ENCODE results near the gene IP6K3.

The IP6K3 gene

DNA sequence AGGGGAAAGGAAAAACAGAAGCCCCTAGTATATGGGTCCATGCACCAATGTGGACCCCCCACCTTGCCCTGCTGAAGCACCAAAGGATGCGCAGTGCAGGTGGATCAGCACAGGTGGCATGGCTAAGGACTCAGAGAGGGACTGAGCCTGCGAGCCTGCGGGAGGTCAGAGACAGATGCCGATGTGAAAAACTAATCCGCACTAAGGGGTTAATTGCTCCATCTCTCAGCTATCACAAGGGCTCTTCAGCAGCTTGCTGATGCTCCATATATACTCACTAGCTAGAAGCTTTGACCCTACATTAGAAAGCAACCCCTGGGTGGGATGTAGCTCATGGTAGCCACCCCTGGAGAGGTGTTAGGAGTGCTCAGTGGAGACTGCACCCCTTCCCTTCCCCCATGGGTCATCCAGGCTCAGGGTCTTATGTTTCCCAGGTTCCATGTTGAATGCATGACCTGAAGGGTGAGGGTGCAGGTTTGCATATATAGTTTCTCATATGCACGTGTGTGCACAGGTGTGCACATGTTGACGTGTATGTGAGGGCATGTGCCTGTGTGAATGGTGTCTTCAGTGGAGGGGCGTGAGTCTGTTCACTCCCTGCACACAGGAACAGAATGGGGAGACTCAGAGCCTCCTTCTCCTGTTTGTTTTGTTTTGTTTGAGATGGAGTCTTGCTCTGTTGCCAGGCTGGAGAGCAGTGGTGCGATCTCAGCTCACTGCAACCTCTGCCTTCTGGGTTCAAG is 13.4 kb upstream of the IP6K3 start:
- no peak for DNase-seq (ENCODE audit: low read depth, low spot score)

- DNase-seq (ENCODE audit: low read depth, low spot score): no peak
Measured at GRCh38 chr6:33758815-33759216, 12.1 kb upstream of the IP6K3 start.

- DNase-seq (ENCODE audit: low read depth, low spot score): no peak
Measured at GRCh38 chr6:33757906-33758305, 11.2 kb upstream of the IP6K3 start.

DNA sequence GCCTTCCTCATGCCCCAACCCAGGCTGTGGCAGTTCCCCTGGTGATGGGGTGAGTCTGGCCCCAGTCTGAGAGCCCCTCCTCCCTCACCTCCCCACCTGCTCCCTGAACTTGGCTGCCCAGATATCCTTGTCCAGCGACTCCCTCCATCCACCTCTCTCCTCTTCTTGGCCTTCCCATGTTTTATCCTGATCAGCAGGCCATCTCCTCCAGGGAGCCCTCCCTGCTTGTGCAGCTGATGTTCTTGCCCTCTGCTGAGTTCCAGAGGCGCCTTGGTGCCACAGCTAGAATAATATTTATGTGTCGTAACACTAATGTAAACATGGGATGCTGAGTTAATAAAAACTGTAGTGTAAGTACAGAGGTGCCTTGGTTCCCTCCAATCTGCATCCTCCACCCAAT is 10.4 kb upstream of the IP6K3 start:
- DNase-seq (ENCODE audit: low read depth, low spot score): no peak

DNA sequence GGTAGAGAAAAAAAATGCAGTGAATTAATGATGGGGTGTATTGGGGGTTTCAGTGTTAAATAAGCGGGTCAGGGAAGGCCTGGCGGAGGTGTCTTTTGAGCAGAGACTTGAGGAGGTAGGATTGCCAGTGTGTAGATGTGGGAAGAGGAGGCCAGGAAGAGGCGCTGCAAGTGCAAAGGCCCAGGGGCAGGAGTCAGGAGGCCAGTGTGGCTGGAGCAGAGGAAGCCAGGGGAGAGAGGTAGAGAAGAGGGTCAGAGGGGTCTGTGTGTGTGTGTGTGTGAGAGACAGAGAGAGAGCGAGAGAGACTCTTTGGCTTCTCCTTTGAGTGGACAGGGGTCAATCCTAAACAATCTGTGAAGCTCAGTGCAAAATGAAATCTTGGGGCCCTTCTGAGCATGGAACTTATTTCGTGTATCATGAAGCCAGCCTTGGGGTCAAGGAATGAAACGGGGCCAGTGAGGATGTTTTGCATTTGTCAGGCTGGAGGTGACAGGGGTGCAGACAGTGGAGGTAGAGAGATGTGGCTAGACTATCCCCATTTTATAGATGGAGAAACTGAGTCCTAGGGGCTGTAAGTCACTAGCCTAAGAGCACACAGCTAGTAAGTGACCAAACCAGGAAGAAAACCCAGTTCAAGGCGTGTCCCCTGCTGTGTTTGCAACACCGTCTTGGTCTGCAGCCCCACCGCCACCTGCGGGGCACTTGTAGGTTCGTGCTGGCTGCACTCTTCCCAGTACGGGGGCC is 9.7 kb upstream of the IP6K3 start:
- no peak for DNase-seq (ENCODE audit: low read depth, low spot score)

- no peak for DNase-seq (ENCODE audit: low read depth, low spot score)
Measured at GRCh38 chr6:33755070-33755869, 8.6 kb upstream of the IP6K3 start.

DNA sequence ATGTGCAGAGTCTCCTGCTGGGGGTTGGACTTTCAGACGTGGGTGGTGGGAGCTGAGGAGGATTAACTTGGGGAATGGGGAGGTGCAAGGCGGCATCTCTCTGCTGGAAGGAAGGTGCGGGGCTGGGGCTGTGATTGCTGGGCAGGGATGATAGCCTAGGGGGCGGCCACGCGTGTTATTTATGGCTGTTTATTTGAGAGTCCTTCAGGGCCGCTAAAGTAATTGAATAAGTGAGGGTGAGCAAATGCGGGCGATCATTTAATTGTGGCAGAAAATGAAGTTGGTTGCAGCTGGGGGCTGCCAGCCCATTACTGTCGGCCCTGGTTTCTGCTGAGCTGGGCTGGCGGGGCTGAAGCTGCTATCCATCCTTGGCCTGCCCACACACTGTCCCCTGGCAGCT is 7.5 kb upstream of the IP6K3 start:
- DNase-seq (ENCODE audit: low read depth, low spot score): no peak

DNA sequence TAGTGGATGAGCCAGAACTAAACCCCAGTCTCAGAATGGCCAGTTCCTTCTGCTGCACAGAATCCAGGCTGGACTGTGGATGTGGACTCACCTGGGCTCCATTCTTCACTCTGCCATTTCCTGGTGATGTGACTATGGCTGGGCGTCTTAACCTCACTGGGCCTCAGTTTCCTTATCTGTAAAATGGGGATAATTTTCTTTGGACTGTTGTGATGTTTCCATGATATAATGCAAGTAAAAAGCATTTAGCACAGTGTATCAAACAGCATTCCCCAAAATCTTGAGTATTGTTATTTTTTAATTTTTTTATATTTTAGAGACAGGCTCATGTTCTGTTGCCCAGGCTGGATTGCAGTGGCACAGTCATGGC is 5.9 kb upstream of the IP6K3 start:
- no peak for DNase-seq (ENCODE audit: low read depth, low spot score)

- DNase-seq (ENCODE audit: low read depth, low spot score): no peak
Measured at GRCh38 chr6:33751771-33752645, 5.3 kb upstream of the IP6K3 start.

- no peak for DNase-seq (ENCODE audit: low read depth, low spot score)
Measured at GRCh38 chr6:33750244-33750991, 3.7 kb upstream of the IP6K3 start.

- DNase-seq (ENCODE audit: low read depth, low spot score): no peak
Measured at GRCh38 chr6:33749401-33749800, 2.7 kb upstream of the IP6K3 start.

DNA sequence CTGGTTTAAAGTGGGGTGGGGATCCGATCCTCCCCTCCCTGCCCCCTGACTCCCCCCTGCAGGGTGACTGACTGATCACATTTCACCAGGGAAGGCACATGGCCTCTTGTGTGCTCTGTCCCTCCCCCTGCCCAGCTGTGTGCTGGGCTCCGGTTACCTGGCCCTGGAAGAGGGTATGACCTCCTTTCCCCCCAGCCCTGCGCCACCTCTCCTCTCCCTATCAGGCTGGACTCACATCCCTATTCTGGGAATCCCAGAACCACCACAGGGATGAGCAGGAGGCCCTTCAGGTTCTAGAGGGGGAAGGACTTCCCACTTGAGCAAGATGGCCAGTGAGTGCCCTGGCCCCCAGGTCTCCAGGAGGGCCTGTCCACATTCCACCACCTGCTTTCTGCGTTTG is 2.1 kb upstream of the IP6K3 start:
- DNase-seq (ENCODE audit: low read depth, low spot score): no peak

DNA sequence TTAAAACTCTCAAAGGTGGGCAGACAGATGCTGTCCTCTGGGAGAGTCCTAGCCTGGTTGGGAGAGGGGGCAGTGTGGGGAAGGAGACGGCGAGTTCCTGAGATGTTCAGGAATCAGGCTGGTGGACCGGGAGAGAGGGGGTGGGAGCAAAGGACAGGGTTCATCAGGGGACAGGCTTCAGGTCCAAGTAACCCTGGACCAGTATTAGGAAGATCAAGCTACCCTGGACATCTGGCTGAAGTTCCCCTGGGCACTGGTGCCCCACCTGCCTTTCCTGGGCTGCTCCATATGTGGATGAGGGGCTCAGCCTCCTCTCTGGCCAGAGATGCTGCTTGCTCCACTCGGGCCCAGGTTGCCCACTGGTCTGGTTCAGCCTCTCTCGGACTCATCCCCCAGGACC is 1.1 kb upstream of the IP6K3 start:
- no peak for DNase-seq (ENCODE audit: low read depth, low spot score)

GRCh38 chr6:33746036-33746600 is 587 bp downstream of the IP6K3 start:
- DNase-seq (ENCODE audit: low read depth, low spot score): no peak

DNA sequence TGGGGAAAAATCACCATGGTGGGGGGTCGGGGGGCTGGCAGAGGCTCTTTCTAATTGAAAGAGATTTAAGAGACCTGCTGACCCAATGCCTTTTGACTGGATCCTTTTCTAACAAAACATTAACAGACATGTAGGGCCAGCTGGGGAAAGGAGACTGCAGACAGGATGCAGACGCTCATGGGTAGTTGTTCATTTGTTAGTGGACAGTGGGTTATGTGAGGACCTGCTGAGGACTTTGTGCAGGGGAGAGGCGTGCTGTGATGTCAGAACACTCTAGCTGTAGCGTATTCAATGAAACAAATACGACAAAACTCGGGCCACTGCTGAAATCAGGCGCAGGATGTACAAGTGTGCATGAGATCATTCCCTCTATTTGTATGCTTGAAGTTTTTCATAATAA is 1.2 kb downstream of the IP6K3 start:
- no peak for DNase-seq (ENCODE audit: low read depth, low spot score)

- DNase-seq (ENCODE audit: low read depth, low spot score): no peak
Measured at GRCh38 chr6:33744895-33745546, 1.7 kb downstream of the IP6K3 start.

DNA sequence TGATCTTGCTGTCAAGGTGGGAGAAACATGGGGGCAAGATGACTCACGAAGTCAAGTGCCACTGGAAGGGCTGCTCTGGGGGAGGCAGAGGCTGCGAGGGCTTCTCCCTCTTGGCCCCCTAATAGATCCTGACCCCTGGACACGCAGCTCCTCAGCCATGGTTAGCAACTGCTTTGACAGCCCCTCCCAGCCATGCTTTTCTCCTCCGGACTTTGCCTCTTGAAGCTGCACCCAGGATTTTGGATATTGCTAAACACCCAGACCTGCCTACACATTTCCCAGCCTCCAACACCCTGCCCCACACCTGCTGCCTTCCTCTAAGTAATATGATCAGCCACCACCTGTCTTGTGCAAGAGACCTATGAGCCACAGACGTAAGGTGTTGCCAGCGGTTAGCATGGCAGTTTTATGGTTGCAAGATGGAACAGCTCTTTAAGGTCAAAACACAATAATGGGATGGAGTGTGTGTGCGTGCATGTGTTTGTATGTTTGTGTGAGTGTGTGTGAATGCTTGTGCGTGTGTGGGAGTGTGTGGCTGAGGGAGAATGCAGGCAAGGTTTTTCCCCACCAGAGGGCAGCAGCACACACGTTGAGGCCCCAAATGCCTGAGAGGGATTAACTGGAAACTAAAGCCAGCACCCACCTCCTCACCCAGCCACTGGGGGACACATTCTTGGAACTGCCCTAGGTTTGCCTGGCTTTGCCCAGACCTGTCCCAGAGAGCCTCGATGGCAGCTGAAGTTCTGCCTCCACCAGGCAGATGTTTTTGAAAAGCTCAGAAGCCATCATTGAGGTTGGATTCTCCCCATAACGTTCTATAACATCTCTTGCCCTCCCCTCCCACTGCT is 2.5 kb downstream of the IP6K3 start:
- peak; percentile 52 for DNase-seq (ENCODE audit: low read depth, low spot score)

GRCh38 chr6:33742837-33743236 is 3.9 kb downstream of the IP6K3 start:
- DNase-seq (ENCODE audit: low read depth, low spot score): no peak

DNA sequence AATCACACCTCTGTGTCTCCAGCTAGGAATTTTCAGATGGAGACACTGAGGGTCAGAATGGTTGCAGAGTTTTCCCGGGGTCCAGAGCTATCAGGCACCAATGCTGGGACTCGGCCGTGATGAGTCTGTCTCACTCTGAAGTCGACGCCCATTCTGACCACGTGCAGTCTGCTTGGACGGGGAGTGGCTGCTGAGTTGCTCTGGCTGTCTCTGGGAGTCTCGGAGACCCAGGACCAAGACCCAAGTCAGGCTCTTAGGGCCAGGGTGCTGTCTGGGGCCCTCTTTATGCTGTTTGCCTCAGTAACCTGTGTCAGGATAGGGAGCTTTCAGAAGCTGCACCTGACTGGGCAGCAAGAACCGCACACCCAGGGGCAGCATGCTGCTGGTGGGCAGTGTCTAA is 4.6 kb downstream of the IP6K3 start:
- no peak for DNase-seq (ENCODE audit: low read depth, low spot score)
